ENCODE measurements around the gene FOXP2.
"Not testable (repeated sequence)": the region's sequence is repeated elsewhere in the genome, so short reads cannot be mapped to it uniquely, and the experiment has no call there.

FOXP2 gene

DNA sequence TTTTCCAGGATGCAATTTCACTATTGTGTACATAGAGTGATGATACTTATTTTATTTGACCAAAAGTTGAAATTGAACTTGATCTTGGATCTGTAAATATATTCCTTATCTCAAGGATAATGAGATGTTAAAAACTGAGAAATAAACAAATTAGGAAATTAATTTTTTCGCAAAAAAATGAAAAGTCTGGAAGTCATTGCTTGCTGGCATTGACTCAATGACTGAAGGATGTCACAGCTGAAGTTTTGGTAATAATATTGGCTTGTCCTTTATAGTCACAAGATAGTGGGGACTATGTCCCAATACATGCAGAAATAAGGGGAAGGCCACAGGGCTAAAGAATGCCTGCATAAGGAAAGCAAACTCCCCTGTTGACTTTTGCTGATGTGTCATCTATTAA, 92.8 kb downstream of the FOXP2 start:
- no peak for DNase-seq

DNA sequence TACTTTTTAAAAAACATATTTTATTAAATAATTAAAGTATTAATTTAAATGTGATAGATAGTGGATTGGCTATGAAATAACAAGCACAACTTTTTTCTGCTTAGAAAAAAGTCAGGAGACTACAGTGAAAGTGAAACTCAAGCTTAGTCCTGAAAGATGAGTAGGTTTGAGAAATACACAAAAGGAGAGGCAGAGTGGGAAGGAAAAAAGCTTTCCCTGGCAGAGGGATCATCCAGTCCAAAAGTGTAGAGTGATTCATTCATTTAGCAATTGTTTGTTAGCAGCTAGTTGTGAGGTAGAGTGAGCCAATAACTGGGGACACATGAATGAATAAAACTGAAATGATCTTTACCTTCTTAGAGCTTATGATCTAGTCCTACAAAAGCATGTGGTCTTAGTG, 93.5 kb downstream of the FOXP2 start:
- no peak for DNase-seq

DNA sequence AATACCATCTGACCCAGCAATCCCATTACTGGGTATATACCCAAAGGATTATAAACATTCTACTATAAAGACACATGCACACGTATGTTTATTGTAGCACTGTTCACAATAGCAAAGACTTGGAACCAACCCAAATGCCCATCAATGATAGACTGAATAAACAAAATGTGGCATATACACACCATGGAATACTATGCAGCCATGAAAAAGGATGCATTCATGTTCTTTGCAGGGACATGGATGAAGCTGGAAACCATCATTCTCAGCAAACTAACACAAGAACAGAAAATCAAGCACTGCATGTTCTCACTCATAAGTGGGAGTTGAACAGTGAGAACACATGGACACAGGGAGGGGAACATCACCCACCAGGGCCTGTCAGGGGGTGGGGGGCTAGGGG, 96.2 kb downstream of the FOXP2 start:
- not testable (repeated sequence) for DNase-seq

DNA sequence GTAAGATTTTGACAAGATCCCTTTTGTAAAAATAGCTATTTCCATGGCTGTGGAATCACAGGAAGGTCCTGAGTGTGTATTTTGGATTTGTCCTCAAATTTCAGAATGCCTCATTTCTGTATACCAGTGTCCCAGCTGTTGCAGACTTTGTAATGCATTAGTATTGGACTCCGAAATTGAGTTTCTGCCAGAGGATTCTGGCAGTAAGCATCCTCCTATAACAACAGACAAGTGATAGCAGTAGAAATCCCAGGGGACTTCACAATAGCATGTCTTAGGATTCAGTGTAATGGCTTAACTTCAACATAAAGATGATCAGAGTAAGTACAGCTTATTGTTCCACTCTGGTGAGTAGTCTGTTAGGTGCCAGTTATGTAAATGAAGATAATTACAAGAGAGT, 104.6 kb downstream of the FOXP2 start:
- no peak for DNase-seq

DNA sequence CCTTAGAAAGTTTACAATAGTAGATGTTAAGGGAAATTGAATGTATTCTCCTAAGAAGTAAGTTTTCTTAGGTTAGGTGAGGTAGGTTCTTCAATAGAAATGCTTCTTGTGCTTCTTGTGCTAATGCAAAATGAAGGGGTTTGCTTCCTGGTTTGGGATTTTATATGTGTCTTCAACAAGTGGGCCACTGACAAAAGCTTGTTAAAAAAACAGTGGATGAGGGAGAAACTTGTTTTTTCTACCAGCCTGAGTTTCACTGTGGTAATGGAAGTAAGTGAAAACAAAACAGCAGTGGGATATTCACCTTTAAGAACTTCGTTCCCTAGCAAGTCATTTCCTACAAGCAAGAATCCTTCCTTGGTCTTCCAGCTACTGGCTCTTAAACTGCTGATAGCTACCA, 107.5 kb downstream of the FOXP2 start:
- no peak for DNase-seq

DNA sequence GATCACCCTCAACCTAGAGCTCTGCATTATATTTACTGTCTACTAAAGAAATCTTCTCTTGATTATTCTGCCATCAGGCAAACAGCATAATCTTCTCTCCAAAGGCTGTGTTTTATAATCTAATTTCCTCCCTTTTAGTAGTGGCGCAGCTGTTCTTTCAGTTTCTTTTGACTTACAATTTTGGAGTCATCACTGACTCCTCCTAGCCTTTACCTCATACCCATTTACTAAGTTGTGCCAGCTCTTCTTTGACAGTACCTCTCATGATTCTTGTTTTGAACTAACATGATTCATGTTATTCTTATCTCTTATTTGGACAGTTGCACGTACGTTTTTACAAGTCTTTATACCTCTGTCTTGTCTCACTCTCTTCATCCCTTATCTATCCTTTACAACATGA, 113.0 kb downstream of the FOXP2 start:
- DNase-seq, result no peak

DNA sequence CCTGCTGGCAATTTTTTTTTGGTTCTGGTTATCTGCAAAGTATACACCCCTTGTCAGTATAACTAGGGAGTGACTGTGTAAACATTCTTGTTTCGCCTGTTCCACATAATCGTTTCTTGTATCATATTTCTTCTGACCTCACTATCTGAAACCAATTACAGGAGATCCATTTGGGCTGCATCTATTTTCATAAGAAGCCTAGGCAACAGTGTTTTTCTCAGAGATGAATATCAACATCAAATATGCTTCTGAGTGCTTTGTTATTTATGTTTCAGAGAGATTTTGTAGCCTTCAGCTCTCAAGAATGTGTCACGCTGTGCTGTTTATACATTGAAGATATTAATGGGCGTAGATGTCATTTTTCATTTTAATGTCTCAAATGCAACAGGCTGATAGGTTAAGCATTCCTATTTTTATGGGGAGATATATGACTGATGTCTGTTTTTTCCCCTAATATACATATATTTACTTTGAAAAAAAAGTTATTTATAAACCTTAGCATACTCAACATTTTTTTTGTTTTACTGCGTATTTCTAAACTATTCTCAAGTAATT, 115.5 kb downstream of the FOXP2 start:
- peak; percentile 23 for DNase-seq

DNA sequence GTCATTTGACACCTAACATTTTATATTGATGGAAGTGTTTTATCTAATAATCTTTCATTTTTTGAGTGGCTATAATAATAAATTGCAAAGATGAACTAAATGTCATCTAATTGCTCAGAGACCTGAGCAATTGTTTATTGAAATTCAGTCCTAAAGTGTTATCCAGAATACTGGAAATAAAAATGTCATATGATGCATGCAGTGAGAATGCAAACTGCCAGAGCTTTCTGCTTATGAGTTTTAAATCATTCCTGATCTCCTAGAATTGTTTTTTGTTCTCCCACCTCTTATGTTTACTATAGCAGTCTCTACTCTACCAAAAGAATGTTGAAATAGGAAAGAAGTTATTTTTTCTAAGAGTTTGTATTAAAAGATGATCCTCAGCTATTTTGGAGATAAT, 116.7 kb downstream of the FOXP2 start:
- no peak for DNase-seq

DNA sequence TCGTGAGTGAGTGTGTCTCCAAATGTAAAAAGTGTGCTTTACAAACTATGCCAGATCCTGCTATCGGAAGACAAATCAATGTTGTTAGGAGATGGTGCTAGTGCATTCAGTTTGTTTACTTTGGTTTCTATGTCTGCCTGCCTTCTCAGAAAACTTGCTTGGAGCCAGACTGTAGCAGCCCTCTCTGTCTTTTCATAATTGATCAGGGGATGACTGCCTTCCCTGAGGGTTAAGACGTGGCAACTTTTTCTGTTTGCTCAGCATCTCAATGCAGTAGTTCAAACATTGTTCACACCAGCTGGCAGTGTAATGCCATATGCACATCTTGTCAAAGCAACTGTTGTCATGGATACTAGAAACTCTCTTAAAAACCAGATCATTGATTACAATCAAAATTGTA, 118.5 kb downstream of the FOXP2 start:
- no peak for DNase-seq

DNA sequence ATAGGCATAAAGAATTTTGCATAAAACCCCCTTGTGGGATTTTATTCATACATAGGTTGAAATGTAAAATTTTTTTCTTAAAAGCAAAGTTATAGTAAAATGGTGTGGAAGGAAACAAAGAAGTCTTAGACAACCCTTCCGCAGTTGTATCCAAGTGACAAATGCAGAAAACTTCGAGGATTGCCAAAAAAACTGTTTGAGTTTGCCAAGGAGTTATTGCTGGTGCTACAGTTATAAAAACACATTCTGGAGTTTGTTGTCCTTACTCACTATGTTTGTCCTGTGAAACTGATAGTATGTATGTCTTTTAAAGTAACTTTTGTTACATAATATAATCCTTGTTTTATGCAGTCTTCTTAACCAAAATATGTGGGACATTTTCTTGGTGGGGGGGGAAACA, 120.3 kb downstream of the FOXP2 start:
- no peak for DNase-seq

DNA sequence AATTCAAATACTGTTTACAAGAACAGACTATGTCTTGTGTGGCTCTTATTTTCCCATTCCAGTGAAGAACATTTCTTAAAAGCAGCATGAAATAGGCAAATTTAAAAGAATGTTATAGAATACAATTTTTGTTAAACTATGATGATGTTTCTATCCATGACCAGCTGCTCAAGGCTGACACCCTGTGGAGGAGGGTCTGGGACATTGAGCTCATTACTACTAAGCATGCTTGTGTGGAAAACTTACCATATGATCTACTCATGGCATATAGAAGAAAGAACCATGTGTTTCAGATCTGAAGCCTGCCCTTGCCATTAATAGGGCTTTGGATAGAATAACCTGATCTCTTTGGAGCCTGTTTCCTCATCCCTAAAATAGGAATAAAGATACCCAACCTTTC, 125.0 kb downstream of the FOXP2 start:
- DNase-seq, result peak; percentile 30

DNA sequence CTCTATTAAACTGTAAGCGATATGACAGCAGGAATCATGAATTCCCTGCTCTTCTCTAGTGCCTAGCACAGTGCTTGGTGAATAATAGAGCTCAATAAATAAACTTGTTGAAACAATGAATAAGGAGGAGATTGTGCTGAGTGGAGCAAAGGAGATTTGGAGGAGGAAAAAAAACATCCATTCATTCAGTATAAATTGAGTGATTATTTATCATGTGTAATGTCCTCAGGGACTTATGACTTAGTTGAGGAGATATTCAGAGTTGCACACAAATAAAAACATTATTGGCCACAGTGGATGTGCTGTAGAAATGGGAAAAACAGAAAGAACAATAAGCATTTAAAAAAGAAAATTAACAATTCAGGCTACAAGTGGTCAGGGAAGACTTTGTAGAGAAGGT, 125.7 kb downstream of the FOXP2 start:
- DNase-seq, result no peak

DNA sequence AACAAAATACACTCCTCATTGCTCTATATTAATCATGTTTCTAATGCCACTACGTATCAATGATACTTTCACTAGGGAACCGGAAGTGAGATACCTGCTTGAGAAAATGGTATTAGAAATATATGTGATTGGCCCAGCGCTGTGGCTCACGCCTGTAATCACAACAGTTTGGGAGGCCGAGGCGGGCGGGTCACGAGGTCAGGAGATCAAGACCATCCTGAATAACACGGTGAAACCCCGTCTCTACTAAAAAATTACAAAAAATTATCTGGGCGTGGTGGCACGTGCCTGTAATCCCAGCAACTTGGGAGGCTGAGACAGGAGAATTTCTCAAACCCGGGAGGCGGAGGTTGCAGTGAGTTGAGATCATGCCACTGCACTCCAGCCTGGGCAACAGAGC, 132.7 kb downstream of the FOXP2 start:
- DNase-seq, result not testable (repeated sequence)

DNA sequence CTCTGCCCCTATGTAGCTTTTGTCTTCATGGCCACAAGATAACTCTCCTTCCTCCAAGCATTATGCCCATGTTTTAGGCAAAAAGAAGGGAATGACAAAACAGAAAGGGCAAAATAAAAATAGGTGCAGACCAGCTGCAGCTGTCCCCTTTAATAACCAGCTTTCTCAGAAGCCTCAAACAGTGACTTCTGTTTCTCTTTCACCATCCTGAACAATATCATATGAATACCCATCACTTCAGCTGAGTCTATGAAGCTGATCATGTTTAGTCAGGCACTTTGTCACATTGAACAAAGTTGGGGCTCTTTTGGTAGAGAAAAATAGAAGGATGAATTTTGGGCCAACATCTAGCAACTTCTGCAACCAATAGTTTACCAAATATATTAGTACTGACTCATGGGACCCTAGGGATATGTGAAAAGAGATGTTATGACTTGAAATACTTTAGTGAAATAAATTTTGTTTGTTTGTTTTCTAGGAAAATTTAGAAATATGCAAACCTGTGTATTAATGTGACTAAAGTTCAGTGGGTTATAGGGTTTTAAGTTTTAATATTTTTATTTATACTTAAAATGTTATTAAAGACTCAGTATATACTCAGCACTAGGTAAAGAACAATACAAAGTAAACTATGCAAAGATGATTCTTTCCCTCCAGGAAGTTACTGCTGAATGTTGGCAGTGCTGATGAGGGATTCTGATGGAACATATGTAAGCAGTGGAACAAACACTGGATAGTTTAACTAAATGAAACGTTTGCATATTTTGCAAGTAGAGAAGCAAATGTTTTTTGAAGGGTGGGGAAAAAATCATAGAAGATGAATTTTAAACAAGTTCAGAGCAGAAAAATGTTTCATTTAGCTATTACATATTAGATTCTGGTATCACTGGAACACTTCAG, 133.7 kb downstream of the FOXP2 start:
- no peak for DNase-seq

DNA sequence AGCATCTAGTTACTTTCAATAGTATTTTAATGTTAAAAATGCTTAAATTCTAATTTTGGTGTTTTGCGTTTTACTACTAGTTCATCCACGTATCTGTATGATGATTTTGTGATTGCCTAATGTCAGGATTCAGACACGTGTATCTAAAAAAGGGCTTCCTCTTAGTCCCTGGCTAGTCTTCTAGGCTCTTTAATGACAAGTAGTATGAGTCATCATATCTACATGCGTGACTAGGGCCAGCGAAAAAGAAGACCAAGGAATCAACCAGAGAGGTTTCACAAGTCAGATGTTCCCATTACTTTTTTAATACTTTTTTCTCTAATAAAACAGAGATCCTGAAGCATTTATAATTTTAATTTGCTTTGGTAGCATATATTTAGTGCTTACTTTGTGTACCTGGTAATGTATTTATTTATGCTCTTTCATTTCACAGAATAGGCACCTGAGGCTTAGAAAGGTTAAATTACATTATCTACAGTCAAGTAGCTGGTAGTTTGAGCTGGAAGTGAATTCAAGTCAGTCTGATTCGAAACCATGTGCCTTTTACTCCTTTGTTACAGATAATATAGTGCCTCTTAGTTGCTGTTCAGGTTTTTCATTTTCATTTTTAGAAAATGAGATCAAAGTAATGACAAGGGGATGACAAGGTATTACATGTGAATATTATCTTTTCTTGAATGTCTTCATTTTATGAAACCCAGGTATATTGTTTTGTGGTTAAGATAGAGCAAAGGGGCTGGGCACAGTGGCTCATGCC, 140.3 kb downstream of the FOXP2 start:
- no peak for DNase-seq

DNA sequence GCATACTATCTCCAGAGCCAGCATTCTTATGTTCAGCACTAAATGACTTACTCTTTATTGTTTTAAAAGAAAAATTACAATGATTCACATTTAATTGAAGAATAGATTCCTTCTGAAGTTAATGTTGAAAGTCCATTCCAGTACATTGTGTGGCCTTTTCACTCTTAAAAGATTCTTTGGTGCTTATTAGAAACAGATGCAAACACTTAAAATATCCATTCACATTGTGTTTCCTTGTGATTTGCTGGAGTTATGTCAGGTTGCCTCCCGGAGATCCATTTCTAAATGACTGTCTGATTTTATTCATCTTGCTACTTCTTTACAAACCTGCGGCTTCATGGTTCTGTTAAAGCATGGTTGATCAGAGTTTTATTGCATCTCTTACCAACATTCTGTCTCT, 152.8 kb downstream of the FOXP2 start:
- DNase-seq, result no peak

DNA sequence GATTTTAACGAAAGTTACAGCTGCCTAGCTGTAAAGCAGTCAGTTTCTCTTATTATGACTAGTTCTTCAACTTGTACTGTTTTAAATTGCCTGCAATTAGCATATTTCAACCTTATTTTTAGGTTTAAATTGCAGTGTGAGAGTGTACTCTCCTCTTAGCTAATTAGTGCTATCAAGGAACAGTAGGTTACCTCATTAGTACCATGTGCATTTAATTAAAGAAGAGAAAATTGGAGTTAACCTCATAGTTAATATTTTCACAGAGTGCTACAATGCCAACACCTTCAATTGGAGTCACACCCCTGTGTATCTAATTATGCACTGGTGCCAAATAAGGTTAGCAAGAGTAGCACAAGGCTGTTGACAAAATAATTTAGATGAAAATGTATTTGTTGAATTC, 154.6 kb downstream of the FOXP2 start:
- DNase-seq, result no peak

DNA sequence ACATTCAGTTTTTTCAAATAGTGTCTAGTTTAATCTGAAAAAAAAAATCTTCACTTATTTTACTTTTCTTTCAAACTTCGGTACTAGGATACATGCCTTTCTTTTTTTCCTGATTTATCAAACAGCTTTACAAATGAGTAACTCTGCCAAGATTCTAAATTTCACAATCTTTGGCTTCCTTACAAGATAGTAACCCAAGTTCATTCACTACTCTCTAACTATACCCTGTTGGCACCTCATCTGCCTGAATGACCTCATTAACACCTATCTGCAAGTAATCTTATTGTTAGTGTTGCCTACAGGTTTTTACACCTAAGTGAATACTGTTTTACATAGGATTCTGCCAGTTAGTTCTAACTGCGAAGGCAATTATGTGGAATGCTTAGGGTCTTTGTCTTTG, 159.8 kb downstream of the FOXP2 start:
- DNase-seq, result no peak

DNA sequence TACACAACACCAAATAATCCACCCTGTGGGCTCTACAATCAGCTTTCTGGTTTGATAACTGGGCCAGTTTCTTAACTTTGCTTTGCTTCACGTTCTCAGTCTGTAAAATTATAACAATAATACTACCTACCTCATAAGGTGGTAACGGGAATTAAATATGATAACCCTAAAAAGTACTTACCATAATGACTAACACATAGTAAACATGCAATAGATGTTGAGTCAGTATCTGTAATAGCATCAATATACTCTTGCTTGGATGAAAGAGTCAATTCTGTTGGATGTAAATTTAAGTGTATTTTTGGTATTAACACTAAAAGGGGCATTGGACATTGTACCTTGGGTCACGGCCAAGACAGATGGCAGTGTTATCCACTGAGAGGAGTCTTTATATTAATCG, 160.5 kb downstream of the FOXP2 start:
- DNase-seq, result no peak

DNA sequence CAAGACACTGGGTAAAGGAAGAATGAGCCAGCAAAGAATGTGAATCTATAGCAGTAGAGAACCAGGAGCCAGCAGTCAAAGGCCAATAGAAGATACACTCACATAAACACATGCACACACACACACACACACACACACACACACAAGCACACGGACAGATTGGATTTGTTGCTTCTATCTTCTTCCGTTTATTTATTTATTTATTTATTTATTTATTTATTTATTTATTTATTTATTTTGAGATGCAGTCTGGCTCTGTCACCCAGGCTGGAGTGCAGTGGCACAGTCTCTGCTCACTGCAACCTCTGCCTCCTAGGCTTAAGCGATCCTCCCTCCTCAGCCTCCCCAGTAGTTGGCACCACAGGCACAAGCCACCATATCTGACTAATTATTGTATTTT, 166.3 kb downstream of the FOXP2 start:
- not testable (repeated sequence) for DNase-seq

DNA sequence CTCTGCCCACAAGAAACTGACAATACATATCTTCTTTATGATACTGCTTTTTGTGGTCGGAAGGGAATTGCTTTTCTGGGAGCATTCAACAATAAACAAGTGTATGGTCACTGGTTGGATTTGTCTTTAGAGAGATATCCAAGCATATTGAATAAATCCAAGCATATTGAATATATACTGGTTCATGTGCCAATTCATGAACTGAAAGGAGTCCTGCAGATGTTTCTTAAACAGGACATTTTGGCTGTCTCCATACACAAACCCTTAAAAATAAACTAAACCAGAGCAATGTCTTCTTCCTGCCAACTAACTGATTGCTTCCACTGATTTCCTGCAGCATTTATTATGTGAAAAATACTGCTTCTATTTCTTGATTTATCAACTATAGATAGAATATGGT, 173.9 kb downstream of the FOXP2 start:
- no peak for DNase-seq

DNA sequence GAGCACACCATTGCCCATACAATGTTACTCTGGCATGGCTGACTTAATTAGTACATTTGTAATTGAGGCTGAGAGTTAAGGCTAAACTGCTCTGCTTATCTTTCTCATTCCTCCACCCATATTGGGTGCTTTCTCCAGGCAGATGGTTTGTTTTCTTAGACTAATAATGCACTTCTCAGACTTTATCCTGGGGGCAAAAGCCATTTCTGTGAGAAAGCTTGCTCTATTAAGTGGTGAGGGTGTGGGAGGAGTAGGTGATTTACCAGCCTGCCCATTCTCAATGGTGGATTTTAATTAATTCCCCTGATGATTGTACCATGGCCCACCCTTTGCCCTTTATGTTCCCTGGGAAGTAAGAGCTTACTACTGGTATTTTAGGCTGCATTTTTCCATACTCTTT, 174.8 kb downstream of the FOXP2 start:
- DNase-seq, result no peak

DNA sequence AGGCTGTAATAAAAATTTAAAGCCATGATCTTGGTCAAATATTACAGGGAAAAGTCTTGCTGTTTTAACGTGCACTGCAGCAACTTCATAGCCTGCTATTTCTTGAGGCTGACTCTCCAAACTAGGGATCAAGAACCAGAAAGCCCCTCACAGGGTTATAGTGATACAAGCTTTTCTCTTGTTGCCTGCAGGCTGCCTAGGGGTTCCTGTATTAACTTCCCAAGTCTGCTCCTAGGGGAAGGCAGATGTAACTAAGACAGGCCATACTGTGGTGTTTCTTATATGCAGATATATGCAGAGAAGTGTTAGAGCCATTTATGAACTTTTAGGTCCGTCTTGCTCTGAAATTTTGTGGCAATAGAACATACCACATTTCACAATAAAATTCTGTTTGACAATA, 175.7 kb downstream of the FOXP2 start:
- DNase-seq, result no peak

DNA sequence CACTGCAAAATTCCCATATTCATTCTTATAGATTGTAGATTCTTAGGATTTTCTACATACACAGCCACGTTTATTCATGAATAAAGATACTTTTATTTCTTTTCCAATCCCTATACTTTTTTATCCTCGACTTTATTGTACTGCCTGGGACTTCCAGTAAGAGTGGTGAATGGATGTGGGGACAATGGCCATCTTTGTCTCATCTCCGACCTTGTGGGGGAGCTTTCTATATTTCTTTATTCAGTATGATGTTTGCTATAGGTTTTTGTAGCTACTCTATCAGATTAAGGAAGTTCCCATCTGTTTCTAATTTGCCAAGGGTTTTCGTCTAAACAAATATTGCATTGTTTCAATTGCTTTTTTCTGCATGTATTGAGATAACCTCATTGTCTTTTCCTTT, 184.3 kb downstream of the FOXP2 start:
- DNase-seq, result no peak

All from amniotic stem cell (primary cell).